HEK293 (cell line): Measurements from ENCODE around the gene MBLAC1.

ENCODE experiments used
- PATZ1 ChIP-seq: fragments of 450-650 bp; formaldehyde crosslinking; IDR thresholded peaks from 2 replicates; pipeline ENCODE4 v1.5.1; 2016; ENCODE audit warnings: missing biosample characterization, missing genetic modification characterization
- PRDM2 ChIP-seq: fragments of 450-650 bp; formaldehyde crosslinking; IDR thresholded peaks from 2 replicates; pipeline ENCODE4 v1.5.1; 2016; ENCODE audit warnings: missing biosample characterization, missing genetic modification characterization, borderline replicate concordance
- SP3 ChIP-seq: fragments of 450-650 bp; formaldehyde crosslinking; IDR thresholded peaks from 2 replicates; pipeline ENCODE4 v1.5.1; 2016; ENCODE audit warnings: missing biosample characterization, missing genetic modification characterization
- TCF7L2 ChIP-seq: IDR thresholded peaks from 2 replicates; pipeline ENCODE4 v1.6.1; 2011; ENCODE audit warnings: low read depth, mild to moderate bottlenecking, inconsistent platforms, low read length, moderate library complexity, borderline replicate concordance
- WT1 ChIP-seq: fragments of 450-650 bp; formaldehyde crosslinking; IDR thresholded peaks from 2 replicates; pipeline ENCODE4 v1.5.1; 2016; ENCODE audit warnings: missing biosample characterization, missing genetic modification characterization
- ZBTB44 ChIP-seq: fragments of 450-650 bp; IDR thresholded peaks from 2 replicates; pipeline ENCODE4 v1.5.1; 2018; ENCODE audit warnings: missing biosample characterization, mild to moderate bottlenecking, missing genetic modification characterization
- ZNF140 ChIP-seq: fragments of 450-650 bp; formaldehyde crosslinking; IDR thresholded peaks from 2 replicates; pipeline ENCODE4 v1.5.1; 2016; ENCODE audit warnings: missing biosample characterization, missing genetic modification characterization
- ZNF146 ChIP-seq: fragments of 450-650 bp; formaldehyde crosslinking; IDR thresholded peaks from 2 replicates; pipeline ENCODE4 v1.5.1; 2016; ENCODE audit warnings: missing biosample characterization, missing genetic modification characterization
- ZNF148 ChIP-seq: fragments of 450-650 bp; formaldehyde crosslinking; IDR thresholded peaks from 2 replicates; pipeline ENCODE4 v1.5.0; 2017; ENCODE audit warnings: missing biosample characterization, missing genetic modification characterization, borderline replicate concordance
- ZNF174 ChIP-seq: fragments of 450-650 bp; formaldehyde crosslinking; IDR thresholded peaks from 2 replicates; pipeline ENCODE4 v1.5.0; 2017; ENCODE audit warnings: missing biosample characterization, mild to moderate bottlenecking, missing genetic modification characterization
- ZNF202 ChIP-seq: fragments of 450-650 bp; formaldehyde crosslinking; IDR thresholded peaks from 2 replicates; pipeline ENCODE4 v1.5.1; 2016; ENCODE audit warnings: missing biosample characterization, missing genetic modification characterization, borderline replicate concordance
- ZNF23 ChIP-seq: fragments of 450-650 bp; formaldehyde crosslinking; IDR thresholded peaks from 2 replicates; pipeline ENCODE4 v1.5.1; 2016; ENCODE audit warnings: missing biosample characterization, missing genetic modification characterization, borderline replicate concordance
- ZNF239 ChIP-seq: fragments of 450-650 bp; formaldehyde crosslinking; IDR thresholded peaks from 2 replicates; pipeline ENCODE4 v1.5.1; 2016; ENCODE audit warnings: missing biosample characterization, missing genetic modification characterization
- ZNF280C ChIP-seq: fragments of 450-650 bp; formaldehyde crosslinking; IDR thresholded peaks from 2 replicates; pipeline ENCODE4 v1.5.1; 2016; ENCODE audit warnings: missing biosample characterization, missing genetic modification characterization
- ZNF292 ChIP-seq: fragments of 450-650 bp; formaldehyde crosslinking; IDR thresholded peaks from 2 replicates; pipeline ENCODE4 v1.5.1; 2016; ENCODE audit warnings: low read depth, missing biosample characterization, missing genetic modification characterization, borderline replicate concordance
- ZNF311 ChIP-seq: fragments of 450-650 bp; formaldehyde crosslinking; IDR thresholded peaks from 2 replicates; pipeline ENCODE4 v1.5.1; 2017; ENCODE audit warnings: missing biosample characterization, missing genetic modification characterization, borderline replicate concordance
- ZNF324 ChIP-seq: fragments of 450-650 bp; formaldehyde crosslinking; IDR thresholded peaks from 2 replicates; pipeline ENCODE4 v1.5.1; 2016; ENCODE audit warnings: missing biosample characterization, missing genetic modification characterization
- ZNF335 ChIP-seq: fragments of 450-650 bp; formaldehyde crosslinking; conservative IDR thresholded peaks from 2 replicates; pipeline ENCODE4 v1.5.1; 2016; ENCODE audit warnings: missing biosample characterization, missing genetic modification characterization
- ZNF354C ChIP-seq: fragments of 450-650 bp; formaldehyde crosslinking; IDR thresholded peaks from 2 replicates; pipeline ENCODE4 v1.5.1; 2016; ENCODE audit warnings: missing biosample characterization, missing genetic modification characterization, low read depth, borderline replicate concordance
- ZNF416 ChIP-seq: fragments of 450-650 bp; formaldehyde crosslinking; IDR thresholded peaks from 2 replicates; pipeline ENCODE4 v1.5.1; 2016; ENCODE audit warnings: missing biosample characterization, missing genetic modification characterization
- ZNF433 ChIP-seq: fragments of 450-650 bp; formaldehyde crosslinking; IDR thresholded peaks from 2 replicates; pipeline ENCODE4 v1.5.1; 2016; ENCODE audit warnings: missing biosample characterization, missing genetic modification characterization, low read depth
- ZNF473 ChIP-seq: fragments of 450-650 bp; formaldehyde crosslinking; IDR thresholded peaks from 2 replicates; pipeline ENCODE4 v1.5.1; 2017; ENCODE audit warnings: missing biosample characterization, missing genetic modification characterization
- ZNF558 ChIP-seq: fragments of 450-650 bp; formaldehyde crosslinking; IDR thresholded peaks from 2 replicates; pipeline ENCODE4 v1.5.1; 2016; ENCODE audit warnings: missing biosample characterization, missing genetic modification characterization
- ZNF658 ChIP-seq: fragments of 450-650 bp; formaldehyde crosslinking; IDR thresholded peaks from 2 replicates; pipeline ENCODE4; 2016; ENCODE audit warnings: missing biosample characterization, missing genetic modification characterization
- ZNF660 ChIP-seq: fragments of 450-650 bp; IDR thresholded peaks from 2 replicates; pipeline ENCODE4 v1.5.1; 2018; ENCODE audit warnings: missing biosample characterization, mild to moderate bottlenecking, missing genetic modification characterization
- ZSCAN30 ChIP-seq: fragments of 450-650 bp; IDR thresholded peaks from 2 replicates; pipeline ENCODE4 v1.5.1; 2018; ENCODE audit warnings: missing biosample characterization, mild to moderate bottlenecking, missing genetic modification characterization, moderate library complexity

MBLAC1 gene

GRCh38 chr7:100100420-100101015 is 26.2 kb upstream of the MBLAC1 start (continued):
- TF ChIP-seq PATZ1 (tag by site-specific recombination) (peak; percentile 83), ZNF311 (tag by site-specific recombination) (no peak), ZNF660 (tag by site-specific recombination) (peak; percentile 91), ZNF280C (no peak), ZNF558 (tag by site-specific recombination) (no peak), ZNF335 (tag by site-specific recombination) (no peak), ZNF354C (tag by site-specific recombination) (no peak), ZNF239 (tag by site-specific recombination) (no peak), PRDM2 (0 out of 2 replicates have a peak, but pooled peaks have one; percentile 36), ZNF23 (tag by site-specific recombination) (no peak), TCF7L2 (no peak), ZNF324 (tag by site-specific recombination) (no peak), WT1 (tag by site-specific recombination) (peak; percentile 79), ZNF140 (no peak), ZNF658 (no peak), ZNF174 (tag by site-specific recombination) (no peak), ZNF292 (tag by site-specific recombination) (no peak), ZNF146 (tag by site-specific recombination) (peak; percentile 80), ZNF473 (no peak), ZNF416 (no peak), SP3 (tag by site-specific recombination) (peak; percentile 94), ZNF202 (tag by site-specific recombination) (no peak), ZNF433 (tag by site-specific recombination) (no peak), ZBTB44 (tag by site-specific recombination) (no peak), ZSCAN30 (tag by site-specific recombination) (peak; percentile 88), ZNF148 (tag by site-specific recombination) (no peak)
